Fibroblast of lung (primary cell): ENCODE results near the gene FHAD1. TPM values are rescaled to one million over a fixed set of nuclear protein-coding genes. Genes with fewer than 3 reads are reported as not detected.

Source experiments
- DNase-seq, 2 donors: peaks; one replicate each; pipeline versions ENCODE4 v3.0.0 to v3.0.0-alpha.2; 2010; ENCODE audit warnings: low read depth in 2 of 2
- H2AFZ ChIP-seq: 2 replicates; pipeline ENCODE4 v1.5.1; 2012; ENCODE audit warnings: low read length, control low read depth, inconsistent platforms
- H3K27ac ChIP-seq: 2 replicates; pipeline ENCODE4 v1.5.1; 2011; ENCODE audit warnings: low read length, control low read depth; ENCODE audit not compliant: insufficient read depth
- H3K27me3 ChIP-seq: 2 replicates; pipeline ENCODE4 v1.5.1; 2011; ENCODE audit warnings: mild to moderate bottlenecking, low read length; ENCODE audit not compliant: control insufficient read depth, insufficient read depth
- H3K36me3 ChIP-seq: 2 replicates; pipeline ENCODE4 v1.5.1; 2011; ENCODE audit warnings: low read length; ENCODE audit not compliant: control insufficient read depth, insufficient read depth
- H3K4me1 ChIP-seq: 2 replicates; pipeline ENCODE4 v1.5.1; 2011; ENCODE audit warnings: low read length; ENCODE audit not compliant: control insufficient read depth, insufficient read depth; ENCODE audit errors: extremely low read depth
- H3K4me2 ChIP-seq: 2 replicates; pipeline ENCODE4 v1.5.1; 2011; ENCODE audit warnings: low read length, control low read depth; ENCODE audit not compliant: insufficient read depth; ENCODE audit errors: extremely low read depth
- H3K4me3 ChIP-seq, 4 experiments: fragments of 200-600 bp in 1 of 4; sonication (generic) in 1 of 4; replicated peaks in 1 of 4; 2 replicates each; pipeline ENCODE4 v1.5.1; 2011 to 2016; ENCODE audit warnings: low read length in 4 of 4, low read depth in 3 of 4, mild to moderate bottlenecking in 3 of 4, control low read depth in 2 of 4, inconsistent platforms in 1 of 4, mixed read lengths in 1 of 4; ENCODE audit not compliant: insufficient read depth in 1 of 4; ENCODE audit errors: control extremely low read depth in 1 of 4
- H3K79me2 ChIP-seq: 2 replicates; pipeline ENCODE4 v1.5.1; 2012; ENCODE audit warnings: mild to moderate bottlenecking, low read length, inconsistent platforms; ENCODE audit not compliant: control insufficient read depth, insufficient read depth
- H3K9ac ChIP-seq: 2 replicates; pipeline ENCODE4 v1.5.1; 2011; ENCODE audit warnings: mild to moderate bottlenecking, low read length, control low read depth; ENCODE audit not compliant: insufficient read depth
- H3K9me3 ChIP-seq: 2 replicates; pipeline ENCODE4 v1.5.1; 2012; ENCODE audit warnings: low read depth, low read length; ENCODE audit not compliant: control insufficient read depth, insufficient read depth
- H4K20me1 ChIP-seq: 2 replicates; pipeline ENCODE4 v1.5.1; 2011; ENCODE audit warnings: low read length; ENCODE audit not compliant: control insufficient read depth, insufficient read depth; ENCODE audit errors: extremely low read depth
- EZH2 ChIP-seq: IDR thresholded peaks from 2 replicates; pipeline ENCODE4 v1.5.1; 2012; ENCODE audit warnings: low read length, control low read depth, mild to moderate bottlenecking; ENCODE audit errors: missing control alignments
- polyA plus RNA-seq, 2 donors: library from polyadenylated mRNA; depleted of rRNA in 1 of 2; stranded (reverse) in 1 of 2; unstranded in 1 of 2; fragments of >200 nt; gene quantifications; 2 replicates each; pipeline ENCODE4 v1.2.1, GENCODE V29; 2011 to 2012; ENCODE audit warnings: missing spikeins in 1 of 2
- total RNA-seq: library from RNA; depleted of rRNA; stranded (reverse); fragments of >200 nt; gene quantifications from 2 replicates; pipeline ENCODE4 v1.2.1, GENCODE V29; 2014
- TF ChIP-seq, protein P1 (sequence below), 2 donors: IDR thresholded peaks in 1 of 2; conservative IDR thresholded peaks in 1 of 2; 1 replicate in 1 of 2; 2 replicates in 1 of 2; pipeline ENCODE4 v1.5.1; 2011 to 2012; ENCODE audit warnings: low read length in 2 of 2, control low read depth in 1 of 2, inconsistent platforms in 1 of 2, low read depth in 1 of 2, mild to moderate bottlenecking in 1 of 2

FHAD1 gene
- total and polyA plus RNA-seq, 2 donors (not counting 1 experiment from before 2014, with no cell fraction given), result 0.09 to 0.66 TPM

GRCh38 chr1:15322648-15323350 is 75.8 kb downstream of the FHAD1 start:
- Histone ChIP-seq H3K79me2 (no peaks in the 10 kb centered on the region), H3K4me1 (peaks cover 3% of the 10 kb centered on the region), H3K9me3 (no peaks in the 10 kb centered on the region), H3K4me3 (no peak overlapping the region), H3K36me3 (no peaks in the 10 kb centered on the region), H3K9ac (no peak overlapping the region), H4K20me1 (no peaks in the 10 kb centered on the region), H3K4me2 (no peak overlapping the region), H3K27me3 (no peaks in the 10 kb centered on the region), H2AFZ (no peak overlapping the region), H3K27ac (no peak overlapping the region)
- TF ChIP-seq EZH2, result no peak
- TF ChIP-seq, protein P1, sequence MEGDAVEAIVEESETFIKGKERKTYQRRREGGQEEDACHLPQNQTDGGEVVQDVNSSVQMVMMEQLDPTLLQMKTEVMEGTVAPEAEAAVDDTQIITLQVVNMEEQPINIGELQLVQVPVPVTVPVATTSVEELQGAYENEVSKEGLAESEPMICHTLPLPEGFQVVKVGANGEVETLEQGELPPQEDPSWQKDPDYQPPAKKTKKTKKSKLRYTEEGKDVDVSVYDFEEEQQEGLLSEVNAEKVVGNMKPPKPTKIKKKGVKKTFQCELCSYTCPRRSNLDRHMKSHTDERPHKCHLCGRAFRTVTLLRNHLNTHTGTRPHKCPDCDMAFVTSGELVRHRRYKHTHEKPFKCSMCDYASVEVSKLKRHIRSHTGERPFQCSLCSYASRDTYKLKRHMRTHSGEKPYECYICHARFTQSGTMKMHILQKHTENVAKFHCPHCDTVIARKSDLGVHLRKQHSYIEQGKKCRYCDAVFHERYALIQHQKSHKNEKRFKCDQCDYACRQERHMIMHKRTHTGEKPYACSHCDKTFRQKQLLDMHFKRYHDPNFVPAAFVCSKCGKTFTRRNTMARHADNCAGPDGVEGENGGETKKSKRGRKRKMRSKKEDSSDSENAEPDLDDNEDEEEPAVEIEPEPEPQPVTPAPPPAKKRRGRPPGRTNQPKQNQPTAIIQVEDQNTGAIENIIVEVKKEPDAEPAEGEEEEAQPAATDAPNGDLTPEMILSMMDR (conservative IDR thresholded peaks at IDR 0.05 in 1 of 2, IDR thresholded peaks at IDR 0.05 in 1 of 2; ENCODE audit: low read depth in 1 of 2, low read length in 2 of 2), result no peak
- no peak for DNase-seq

- Histone ChIP-seq H4K20me1 (no peaks in the 10 kb centered on the region), H3K4me2 (peak overlapping the region; percentile 45), H3K4me1 (peaks cover 3% of the 10 kb centered on the region), H3K4me3 (no peak overlapping the region), H3K27ac (no peak overlapping the region), H3K9ac (no peak overlapping the region), H3K9me3 (no peaks in the 10 kb centered on the region), H2AFZ (no peak overlapping the region), H3K27me3 (no peaks in the 10 kb centered on the region), H3K36me3 (no peaks in the 10 kb centered on the region), H3K79me2 (no peaks in the 10 kb centered on the region)
- no peak for TF ChIP-seq EZH2
- TF ChIP-seq, protein P1 (conservative IDR thresholded peaks at IDR 0.05 in 1 of 2, IDR thresholded peaks at IDR 0.05 in 1 of 2; ENCODE audit: low read depth in 1 of 2, low read length in 2 of 2), result peak; percentile 96 to 99
- peak; percentile 60 to 80 for DNase-seq
Measured at GRCh38 chr1:15323351-15323988, 76.4 kb downstream of the FHAD1 start.

GRCh38 chr1:15323989-15324868 is 77.2 kb downstream of the FHAD1 start:
- Histone ChIP-seq H3K9me3 (no peaks in the 10 kb centered on the region), H3K4me2 (no peak overlapping the region), H3K4me3 (no peak overlapping the region), H3K9ac (no peak overlapping the region), H2AFZ (no peak overlapping the region), H4K20me1 (no peaks in the 10 kb centered on the region), H3K27me3 (no peaks in the 10 kb centered on the region), H3K4me1 (peaks cover 7% of the 10 kb centered on the region), H3K79me2 (no peaks in the 10 kb centered on the region), H3K36me3 (no peaks in the 10 kb centered on the region), H3K27ac (no peak overlapping the region)
- no peak for DNase-seq
- TF ChIP-seq, protein P1 (conservative IDR thresholded peaks at IDR 0.05 in 1 of 2, IDR thresholded peaks at IDR 0.05 in 1 of 2; ENCODE audit: low read depth in 1 of 2, low read length in 2 of 2), result no peak
- TF ChIP-seq EZH2, result no peak
